Measurements from ENCODE around the gene HCLS1.
"Not testable (repeated sequence)": the region's sequence is repeated elsewhere in the genome, so short reads cannot be mapped to it uniquely, and the experiment has no call there.

Gene HCLS1

DNA sequence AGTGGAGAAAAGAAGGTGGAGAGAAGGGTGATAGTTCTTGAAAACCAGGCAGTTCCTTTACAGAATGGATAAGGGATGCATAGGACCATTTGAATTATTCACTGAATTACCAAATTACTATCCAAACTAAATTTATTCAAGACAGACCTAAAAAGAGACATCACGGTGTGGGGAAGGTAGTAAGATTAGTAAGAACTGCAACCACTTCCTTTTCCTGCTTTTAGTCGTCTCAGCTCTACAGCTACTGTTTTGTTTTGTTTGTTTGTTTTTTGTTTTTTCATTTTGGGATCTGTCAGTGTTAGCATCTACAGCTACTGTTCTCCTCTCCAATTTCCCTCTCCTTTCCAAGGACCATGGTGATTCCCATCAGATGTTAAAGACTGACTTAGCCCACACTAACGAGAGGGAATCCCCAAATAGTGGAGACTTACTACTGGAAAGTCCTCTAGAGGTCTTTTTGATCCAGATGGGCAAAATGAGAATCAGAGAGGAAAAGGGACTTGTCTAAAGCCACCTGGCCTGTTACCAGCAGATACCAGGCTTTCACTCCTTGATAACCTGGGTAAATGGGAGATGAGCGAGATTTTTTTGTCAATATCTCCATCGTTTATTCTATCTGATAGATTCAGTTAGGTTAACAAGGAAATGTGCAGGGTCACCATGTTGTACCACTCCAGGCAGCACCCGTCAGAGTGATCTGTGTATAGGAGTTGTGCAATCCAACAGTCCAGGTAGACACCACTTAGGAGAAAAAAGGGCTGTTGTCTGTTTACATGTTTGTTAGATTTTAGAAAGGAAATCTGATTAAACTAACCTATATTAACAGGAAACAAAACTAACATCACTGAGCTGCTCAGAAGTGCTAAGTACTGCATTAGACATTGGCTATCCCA lies 6.0 kb downstream of the HCLS1 start:
- DNase-seq (ENCODE audit: low read depth in 3 of 3): no peak

- no peak for DNase-seq (ENCODE audit: low read depth in 3 of 3)
These were observed 9.0 kb downstream of the HCLS1 start for GRCh38 chr3:121651684-121652083.

GRCh38 chr3:121649645-121650044 lies 11.1 kb downstream of the HCLS1 start:
- DNase-seq (ENCODE audit: low read depth in 3 of 3): no peak

DNA sequence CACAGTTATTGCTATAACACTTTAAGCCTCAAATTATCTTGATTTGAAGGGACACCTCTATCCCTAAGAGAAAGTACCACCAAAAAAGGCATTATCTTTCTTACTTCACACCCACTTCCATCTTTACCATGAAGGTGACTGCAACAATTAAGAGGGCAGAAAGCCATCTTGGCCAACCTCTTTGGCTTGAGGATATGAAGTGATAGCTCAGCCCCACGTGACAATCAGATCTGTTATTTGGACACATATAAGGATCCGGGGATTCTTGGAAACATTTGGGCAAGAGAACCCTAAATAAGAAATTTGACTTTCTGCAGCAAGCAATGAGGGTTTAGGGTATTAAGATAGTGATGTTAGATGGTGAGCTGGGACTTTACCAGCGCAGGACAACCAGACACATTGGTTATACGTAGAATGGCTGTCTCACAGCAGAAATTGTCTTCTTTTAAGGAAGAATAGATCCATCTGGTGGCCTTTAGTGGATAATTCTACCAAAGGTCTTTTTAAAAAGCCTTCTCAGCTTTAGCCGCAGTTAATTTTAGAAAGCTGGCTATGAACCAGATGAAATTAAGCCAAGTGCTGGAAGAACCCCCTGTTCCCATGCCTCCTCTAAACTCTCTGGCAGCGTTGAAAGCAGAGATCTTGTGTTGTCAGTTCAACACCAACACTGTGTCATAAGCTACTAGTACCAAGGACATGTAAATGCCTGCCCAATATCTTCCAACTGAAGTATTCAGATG lies 12.3 kb downstream of the HCLS1 start:
- DNase-seq (ENCODE audit: low read depth in 3 of 3): no peak

DNA sequence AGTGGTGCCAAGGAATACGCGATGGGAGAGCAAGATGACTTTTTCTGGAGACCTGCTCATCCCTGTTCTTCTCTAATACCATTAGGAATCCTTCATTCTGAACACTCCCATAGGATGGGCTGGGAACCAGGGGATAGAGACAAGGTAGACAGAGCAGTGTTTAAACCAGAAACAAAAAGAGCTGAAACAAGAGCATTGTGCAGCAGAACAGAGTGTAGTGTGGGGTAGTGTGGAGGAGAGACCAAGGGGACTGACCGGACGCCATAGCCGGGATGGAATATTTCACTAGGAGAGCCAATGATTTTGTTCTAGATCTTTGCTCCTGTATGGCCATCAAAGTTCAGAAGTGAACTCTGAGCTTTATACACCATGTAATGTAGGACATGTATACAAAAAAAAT lies 15.6 kb downstream of the HCLS1 start:
- DNase-seq (ENCODE audit: low read depth in 3 of 3): no peak

DNA sequence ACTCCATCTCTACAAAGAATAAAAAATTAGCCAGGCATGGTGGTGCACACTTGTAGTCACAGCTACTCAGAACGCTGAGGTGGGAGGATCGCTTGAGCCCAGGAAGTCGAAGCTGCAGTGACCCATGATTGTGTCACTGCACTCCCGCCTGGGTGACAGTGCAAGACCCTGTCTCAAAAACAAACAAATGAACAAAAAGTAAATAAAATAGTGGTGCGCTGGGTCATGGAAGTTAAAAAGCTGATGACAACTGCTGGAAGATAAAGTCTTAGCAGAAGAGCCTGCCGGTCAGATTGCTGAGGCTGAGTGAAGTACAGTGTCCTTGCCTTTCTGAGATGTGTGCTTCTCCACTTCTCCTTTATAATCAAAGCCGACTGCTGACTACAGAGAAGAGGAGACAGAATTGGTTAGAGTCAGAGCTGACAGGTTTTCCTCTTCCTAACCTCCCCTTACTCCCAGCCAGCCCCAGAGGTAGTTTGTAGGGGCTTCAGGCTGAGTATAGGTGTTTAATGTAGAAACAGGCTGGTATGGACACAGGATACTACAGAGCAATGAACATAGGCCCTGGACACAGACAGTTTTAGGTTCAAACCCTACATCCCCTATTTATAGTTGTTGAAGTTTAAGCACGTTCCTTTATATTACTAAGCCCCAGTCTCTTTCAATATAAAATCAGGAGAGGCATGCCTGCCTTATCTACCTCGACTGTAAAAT lies 17.9 kb downstream of the HCLS1 start:
- DNase-seq (ENCODE audit: low read depth in 3 of 3): no peak

- no peak for DNase-seq (ENCODE audit: low read depth in 3 of 3)
These were observed 19.6 kb downstream of the HCLS1 start for GRCh38 chr3:121641127-121641526.

DNA sequence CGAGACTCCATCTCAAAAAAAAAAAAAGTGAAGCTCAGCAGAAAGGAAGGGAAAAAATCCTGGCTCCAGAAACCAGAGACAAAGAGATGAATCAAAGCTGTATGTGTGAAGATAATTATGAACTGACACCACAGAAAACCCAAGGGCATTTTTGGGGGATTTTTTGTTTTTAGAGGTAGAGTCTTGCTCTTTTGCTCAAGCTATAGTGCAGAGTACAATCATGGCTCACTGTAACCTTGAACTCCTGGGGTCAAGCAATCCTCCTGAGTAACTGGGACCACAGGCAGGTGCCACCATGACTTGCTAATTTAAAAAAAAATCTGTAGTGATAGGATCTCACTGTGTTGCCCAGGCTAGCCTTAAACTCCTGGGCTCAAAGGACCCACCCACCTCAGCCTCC lies 22.8 kb downstream of the HCLS1 start:
- no peak for DNase-seq (ENCODE audit: low read depth in 3 of 3)

GRCh38 chr3:121630355-121630754 lies 30.3 kb downstream of the HCLS1 start:
- no peak for DNase-seq (ENCODE audit: low read depth in 3 of 3)

GRCh38 chr3:121629601-121630000 lies 31.1 kb downstream of the HCLS1 start:
- DNase-seq (ENCODE audit: low read depth in 3 of 3): no peak

DNA sequence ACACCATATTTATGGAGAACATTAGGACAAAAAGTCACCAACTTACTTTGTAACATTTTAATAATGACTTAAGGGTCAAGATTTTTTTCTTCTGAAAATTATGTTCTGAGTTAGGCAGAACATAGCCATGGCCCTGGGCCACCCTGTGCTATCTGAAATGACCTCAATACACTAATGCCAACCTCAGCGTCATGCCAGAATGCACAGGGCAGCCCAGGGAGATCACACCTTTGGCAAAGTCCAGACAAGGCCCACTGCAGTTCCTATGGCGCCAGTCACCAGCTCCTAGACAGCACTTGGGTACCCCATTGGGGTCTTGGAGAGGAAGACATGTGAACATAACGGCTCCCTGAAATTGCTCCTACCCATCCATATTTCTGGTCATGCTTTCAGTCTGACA lies 33.1 kb downstream of the HCLS1 start:
- no peak for DNase-seq (ENCODE audit: low read depth in 3 of 3)

DNA sequence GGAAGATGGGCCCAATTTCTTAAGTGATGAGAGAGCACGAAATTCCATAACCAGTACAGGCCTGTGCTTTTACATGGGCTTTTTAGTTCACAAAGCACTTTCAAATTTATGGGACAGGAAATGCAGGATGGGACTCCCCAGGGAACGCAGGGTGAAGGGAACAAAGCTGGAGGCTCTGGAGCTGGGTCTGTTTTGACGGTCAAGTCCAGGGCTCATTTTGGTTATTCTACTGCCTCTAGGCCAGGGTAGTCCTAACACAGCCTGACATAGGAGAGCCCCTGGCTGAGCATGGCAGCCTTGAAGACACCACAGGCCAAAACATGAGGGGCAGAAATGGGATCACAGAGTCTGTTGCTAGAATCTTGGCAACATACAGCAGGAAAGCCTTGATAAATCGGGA lies 33.5 kb downstream of the HCLS1 start:
- no peak for DNase-seq (ENCODE audit: low read depth in 3 of 3)

DNA sequence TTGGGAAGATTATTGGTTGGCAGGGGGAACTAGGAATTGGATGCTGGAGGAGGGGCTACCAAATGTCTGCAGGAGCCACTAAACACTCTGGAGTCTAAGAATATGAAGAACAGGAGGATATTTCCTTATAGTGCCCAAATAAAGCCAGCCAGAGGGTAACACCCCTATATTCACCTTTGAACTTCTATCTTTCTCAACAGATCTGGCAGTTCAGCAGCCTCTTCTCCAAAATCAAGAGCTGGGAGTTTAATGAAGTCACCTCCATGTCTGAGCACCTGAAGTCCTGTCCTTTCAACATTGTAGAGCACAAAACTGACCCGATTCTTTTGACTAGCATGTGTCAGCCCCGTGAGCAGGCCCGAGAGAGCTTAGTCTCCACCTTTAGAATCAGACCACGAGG lies 34.2 kb downstream of the HCLS1 start:
- no peak for DNase-seq (ENCODE audit: low read depth in 3 of 3)

GRCh38 chr3:121624147-121624899 lies 36.4 kb downstream of the HCLS1 start:
- no peak for DNase-seq (ENCODE audit: low read depth in 3 of 3)

DNA sequence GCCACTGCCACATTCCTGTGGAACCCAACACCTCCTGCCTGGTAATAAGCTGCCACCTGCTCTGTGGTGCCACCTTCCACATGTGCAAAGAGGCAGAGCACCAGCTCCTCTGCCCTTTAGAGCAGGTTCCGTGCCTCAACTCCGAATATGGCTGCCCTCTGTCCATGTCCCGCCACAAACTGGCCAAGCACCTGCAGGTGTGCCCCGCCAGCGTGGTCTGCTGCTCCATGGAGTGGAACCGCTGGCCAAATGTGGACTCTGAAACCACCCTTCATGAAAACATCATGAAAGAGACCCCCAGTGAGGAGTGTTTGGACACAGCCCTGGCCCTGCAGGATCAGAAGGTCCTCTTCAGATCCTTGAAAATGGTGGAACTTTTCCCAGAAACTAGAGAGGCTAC lies 39.2 kb downstream of the HCLS1 start:
- DNase-seq (ENCODE audit: low read depth in 3 of 3): no peak

GRCh38 chr3:121619691-121620090 lies 41.0 kb downstream of the HCLS1 start:
- DNase-seq (ENCODE audit: low read depth in 3 of 3): no peak

GRCh38 chr3:121606106-121606505 lies 54.6 kb downstream of the HCLS1 start:
- no peak for DNase-seq (ENCODE audit: low read depth in 3 of 3)

GRCh38 chr3:121604759-121605158 lies 55.9 kb downstream of the HCLS1 start:
- no peak for DNase-seq (ENCODE audit: low read depth in 3 of 3)

GRCh38 chr3:121601212-121601812 lies 59.4 kb downstream of the HCLS1 start:
- DNase-seq (ENCODE audit: low read depth in 3 of 3): no peak

DNA sequence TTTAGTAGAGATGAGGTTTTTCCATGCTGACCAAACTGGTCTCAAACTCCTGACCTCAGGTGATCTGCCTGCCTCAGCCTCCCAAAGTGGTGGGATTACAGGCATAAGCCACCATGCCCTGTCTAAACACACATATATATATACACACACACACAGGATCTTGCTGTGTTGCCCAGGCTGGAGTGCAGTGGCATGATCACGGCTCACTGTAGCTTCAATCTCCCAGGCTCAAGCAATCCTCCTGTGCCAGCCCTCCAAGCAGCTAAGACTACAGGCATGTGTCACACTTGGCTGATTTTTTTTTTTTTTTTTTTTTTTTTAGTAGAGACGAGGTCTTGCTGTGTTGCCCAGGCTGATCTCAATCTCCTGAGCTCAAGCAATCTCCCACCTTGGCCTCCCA lies 60.8 kb downstream of the HCLS1 start:
- DNase-seq (ENCODE audit: low read depth in 3 of 3): not testable (repeated sequence)

GRCh38 chr3:121598564-121598963 lies 62.1 kb downstream of the HCLS1 start:
- no peak for DNase-seq (ENCODE audit: low read depth in 3 of 3)

Data from stimulated activated CD4-positive, alpha-beta T cell treated with anti-CD3 and anti-CD28 coated beads, TNF-alpha, amount 100 ng/mL, for 4 hours (primary cell).